HG03095 (cell line): ENCODE data around the gene KCND2.
"Not testable (repeated sequence)": the region's sequence is repeated elsewhere in the genome, so short reads cannot be mapped to it uniquely, and the experiment has no call there.

Source experiments
- ATAC-seq: cut with Tn5 transposase; IDR thresholded peaks from one replicate; pipeline ENCODE4 v1.9.1; 2021; ENCODE audit warnings: moderate library complexity; ENCODE audit not compliant: unreplicated experiment

KCND2 gene

GRCh38 chr7:120578657-120579056 lies 305.7 kb downstream of the KCND2 start:
- ATAC-seq, result not testable (repeated sequence)

GRCh38 chr7:120582916-120583315 lies 309.9 kb downstream of the KCND2 start:
- no peak for ATAC-seq

GRCh38 chr7:120583899-120584586 lies 311.1 kb downstream of the KCND2 start:
- ATAC-seq, result no peak

GRCh38 chr7:120586571-120586970 lies 313.6 kb downstream of the KCND2 start:
- no peak for ATAC-seq

GRCh38 chr7:120587243-120587642 lies 314.3 kb downstream of the KCND2 start:
- no peak for ATAC-seq

- ATAC-seq, result no peak
Measured at GRCh38 chr7:120588416-120588815, 315.4 kb downstream of the KCND2 start.

GRCh38 chr7:120588862-120589261 lies 315.9 kb downstream of the KCND2 start:
- ATAC-seq, result no peak

- no peak for ATAC-seq
Measured at GRCh38 chr7:120600607-120601006, 327.6 kb downstream of the KCND2 start.

GRCh38 chr7:120603366-120603765 lies 330.4 kb downstream of the KCND2 start:
- no peak for ATAC-seq

- ATAC-seq, result no peak
Measured at GRCh38 chr7:120609136-120609753, 336.3 kb downstream of the KCND2 start.

GRCh38 chr7:120611975-120612374 lies 339.0 kb downstream of the KCND2 start:
- no peak for ATAC-seq

- peak; percentile 59 for ATAC-seq
Measured at GRCh38 chr7:120615703-120616102, 342.7 kb downstream of the KCND2 start.

- ATAC-seq, result no peak
Measured at GRCh38 chr7:120617275-120617674, 344.3 kb downstream of the KCND2 start.

- ATAC-seq, result no peak
Measured at GRCh38 chr7:120628251-120628650, 355.3 kb downstream of the KCND2 start.

- ATAC-seq, result no peak
Measured at GRCh38 chr7:120639884-120640283, 366.9 kb downstream of the KCND2 start.

GRCh38 chr7:120645966-120646365 lies 373.0 kb downstream of the KCND2 start:
- ATAC-seq, result no peak

GRCh38 chr7:120654241-120654640 lies 381.3 kb downstream of the KCND2 start:
- ATAC-seq, result no peak

GRCh38 chr7:120658516-120658915 lies 385.5 kb downstream of the KCND2 start:
- no peak for ATAC-seq

- no peak for ATAC-seq
Measured at GRCh38 chr7:120662291-120662690, 389.3 kb downstream of the KCND2 start.

GRCh38 chr7:120665068-120665467 lies 392.1 kb downstream of the KCND2 start:
- no peak for ATAC-seq

GRCh38 chr7:120675076-120675475 lies 402.1 kb downstream of the KCND2 start:
- no peak for ATAC-seq

GRCh38 chr7:120677535-120677934 lies 404.6 kb downstream of the KCND2 start:
- ATAC-seq, result no peak

GRCh38 chr7:120680985-120681384 lies 408.0 kb downstream of the KCND2 start:
- no peak for ATAC-seq
